Mesenchymal stem cell (in vitro differentiated cells and primary cell): Measurements from ENCODE around the gene TM2D3.

Source experiments
- DNase-seq: peaks from one replicate; pipeline ENCODE4 v3.0.0-alpha.2; 2013
- H2AFZ ChIP-seq: one replicate; pipeline ENCODE4 v1.6.1; 2013; ENCODE audit warnings: low read depth, mild to moderate bottlenecking, control low read depth, inconsistent platforms, low read length, moderate library complexity
- H2AK5ac ChIP-seq: 2 replicates; pipeline ENCODE4 v1.6.1; 2013; ENCODE audit warnings: low read length, moderate library complexity, mild to moderate bottlenecking, inconsistent platforms; ENCODE audit not compliant: severe bottlenecking
- H2BK120ac ChIP-seq: one replicate; pipeline ENCODE4 v1.6.1; 2013; ENCODE audit warnings: low read depth, mild to moderate bottlenecking, inconsistent platforms, low read length, moderate library complexity
- H2BK12ac ChIP-seq, 2 experiments: one replicate each; pipeline ENCODE4 v1.6.1; 2013; ENCODE audit warnings: inconsistent platforms in 2 of 2, low read length in 2 of 2, mild to moderate bottlenecking in 2 of 2, moderate library complexity in 2 of 2, control low read depth in 1 of 2
- H2BK15ac ChIP-seq: one replicate; pipeline ENCODE4 v1.6.1; 2013; ENCODE audit warnings: mild to moderate bottlenecking, low read depth, inconsistent platforms; ENCODE audit not compliant: poor library complexity, severe bottlenecking
- H2BK5ac ChIP-seq: 2 replicates; pipeline ENCODE4 v1.6.1; 2013; ENCODE audit warnings: low read depth, mild to moderate bottlenecking, low read length, control low read depth, inconsistent platforms; ENCODE audit not compliant: poor library complexity, severe bottlenecking
- H3K14ac ChIP-seq, 2 experiments: one replicate each; pipeline ENCODE4 v1.6.1; 2013; ENCODE audit warnings: inconsistent platforms in 2 of 2, low read length in 2 of 2, control low read depth in 1 of 2, mild to moderate bottlenecking in 1 of 2, moderate library complexity in 1 of 2
- H3K18ac ChIP-seq, 2 experiments: one replicate each; pipeline ENCODE4 v1.6.1; 2013; ENCODE audit warnings: inconsistent platforms in 2 of 2, low read length in 2 of 2, control low read depth in 1 of 2, low read depth in 1 of 2, mild to moderate bottlenecking in 1 of 2
- H3K23ac ChIP-seq, 2 experiments: one replicate each; pipeline ENCODE4 v1.6.1; 2013; ENCODE audit warnings: inconsistent platforms in 2 of 2, low read length in 2 of 2, mild to moderate bottlenecking in 2 of 2, moderate library complexity in 2 of 2, control low read depth in 1 of 2
- H3K27ac ChIP-seq: 2 replicates; pipeline ENCODE4 v1.5.1; 2013; ENCODE audit warnings: mild to moderate bottlenecking, moderate library complexity, low read length, control low read depth, inconsistent platforms; ENCODE audit not compliant: poor library complexity, severe bottlenecking
- H3K27me3 ChIP-seq, 2 experiments: 2 replicates each; pipeline versions ENCODE4 v1.6.1 to v1.7.0; 2013; ENCODE audit warnings: low read length in 2 of 2, mild to moderate bottlenecking in 2 of 2, moderate library complexity in 2 of 2, control low read depth in 1 of 2, inconsistent platforms in 1 of 2; ENCODE audit not compliant: control insufficient read depth in 1 of 2, insufficient read depth in 1 of 2
- H3K36me3 ChIP-seq, 2 experiments: 2 replicates each; pipeline versions ENCODE4 v1.6.1 to v1.7.0; 2013; ENCODE audit warnings: low read length in 2 of 2, control low read depth in 1 of 2, inconsistent platforms in 1 of 2, low read depth in 1 of 2, mild to moderate bottlenecking in 1 of 2; ENCODE audit not compliant: insufficient read depth in 2 of 2, control insufficient read depth in 1 of 2
- H3K4ac ChIP-seq, 2 experiments: one replicate each; pipeline ENCODE4 v1.6.1; 2013; ENCODE audit warnings: inconsistent platforms in 2 of 2, low read length in 2 of 2, mild to moderate bottlenecking in 2 of 2, moderate library complexity in 2 of 2, control low read depth in 1 of 2, low read depth in 1 of 2
- H3K4me1 ChIP-seq: 2 replicates; pipeline ENCODE4 v1.6.1; 2013; ENCODE audit warnings: low read depth, low read length, control low read depth; ENCODE audit not compliant: control insufficient read depth, insufficient read depth
- H3K4me2 ChIP-seq: 2 replicates; pipeline ENCODE4 v1.6.1; 2013; ENCODE audit warnings: low read length, mild to moderate bottlenecking, inconsistent platforms; ENCODE audit not compliant: poor library complexity, severe bottlenecking
- H3K4me3 ChIP-seq, 2 experiments: 2 replicates each; pipeline versions ENCODE4 v1.5.1 to v1.7.0; 2013; ENCODE audit warnings: low read length in 2 of 2, mild to moderate bottlenecking in 2 of 2, control low read depth in 1 of 2, low read depth in 1 of 2; ENCODE audit not compliant: insufficient read depth in 1 of 2
- H3K79me1 ChIP-seq: replicated peaks from 2 replicates; pipeline ENCODE4 v1.6.1; 2013; ENCODE audit warnings: mild to moderate bottlenecking, control low read depth, low read length, inconsistent platforms; ENCODE audit not compliant: poor library complexity, severe bottlenecking
- H3K9ac ChIP-seq: 2 replicates; pipeline ENCODE4 v1.7.0; 2013; ENCODE audit warnings: mild to moderate bottlenecking, low read length, moderate library complexity
- H3K9me3 ChIP-seq: 2 replicates; pipeline ENCODE4 v1.7.0; 2013; ENCODE audit warnings: mild to moderate bottlenecking, low read length; ENCODE audit not compliant: control insufficient read depth
- H4K8ac ChIP-seq: one replicate; pipeline ENCODE4 v1.6.1; 2013; ENCODE audit warnings: inconsistent platforms, mild to moderate bottlenecking, low read length, moderate library complexity
- H4K91ac ChIP-seq: one replicate; pipeline ENCODE4 v1.6.1; 2013; ENCODE audit warnings: mild to moderate bottlenecking, low read length, inconsistent platforms
- WGBS: methylation state at CpG from one replicate; pipeline ENCODE4 v1.1.7; 2013; ENCODE audit warnings: mixed read lengths; 5-methylcytosine and 5-hydroxymethylcytosine counted together

The TM2D3 gene

GRCh38 chr15:101652786-101653430 is 727 bp upstream of the TM2D3 start:
- Histone ChIP-seq H2AFZ (peak overlapping the region; percentile 33), H3K18ac (peak overlapping the region; percentile 84 to 98), H4K91ac (peak overlapping the region; percentile 91), H3K36me3 (peaks cover 15 to 36% of the 10 kb centered on the region in 2 experiments), H3K4ac (peak overlapping the region; percentile 81 to 88), H3K9ac (peak overlapping the region; percentile 98), H3K27me3 (no peaks in the 10 kb centered on the region), H2BK15ac (peak overlapping the region; percentile 44), H2BK5ac (no peak overlapping the region), H3K23ac (no peak overlapping the region), H3K27ac (peak overlapping the region; percentile 69), H3K79me1 (peaks cover 4% of the 10 kb centered on the region), H3K4me2 (peak overlapping the region; percentile 83), H3K14ac (peak overlapping the region; percentile 70 to 78), H3K4me3 (peak overlapping the region; percentile 78 to 98), H2BK12ac (no peak overlapping the region), H2BK120ac (no peak overlapping the region), H3K9me3 (no peaks in the 10 kb centered on the region), H3K4me1 (peaks cover 8% of the 10 kb centered on the region), H4K8ac (peak overlapping the region; percentile 98), H2AK5ac (peak overlapping the region; percentile 79)
- DNase-seq: no peak
- WGBS: 59% methylated on average over 41 of the region's 42 CpGs

- peak overlapping the region; percentile 35 to 84 for H3K4ac ChIP-seq
- under 1% methylated on average over 31 of the region's 32 CpGs for WGBS
Measured at GRCh38 chr15:101651554-101652097, 555 bp downstream of the TM2D3 start.

GRCh38 chr15:101650145-101650544 is 2.0 kb downstream of the TM2D3 start:
- Histone ChIP-seq H3K4me1 (peaks cover 10% of the 10 kb centered on the region), H3K4ac (no peak overlapping the region), H3K4me2 (no peak overlapping the region), H2BK15ac (no peak overlapping the region), H4K8ac (no peak overlapping the region), H3K23ac (no peak overlapping the region), H3K27ac (no peak overlapping the region), H3K9ac (peak overlapping the region; percentile 98), H3K14ac (no peak overlapping the region), H2BK5ac (no peak overlapping the region), H2AFZ (no peak overlapping the region), H3K18ac (no peak overlapping the region), H2BK12ac (no peak overlapping the region), H3K79me1 (peaks cover 10% of the 10 kb centered on the region), H3K4me3 (peak overlapping the region in 1 of 2 experiments; percentile 98), H3K27me3 (no peaks in the 10 kb centered on the region), H3K9me3 (no peaks in the 10 kb centered on the region), H3K36me3 (peaks cover 16 to 51% of the 10 kb centered on the region in 2 experiments), H2AK5ac (no peak overlapping the region), H4K91ac (no peak overlapping the region), H2BK120ac (no peak overlapping the region)
- no peak for DNase-seq
- WGBS: 95% methylated on average over 2 of the region's 5 CpGs

More at GRCh38 chr15:101651554-101652097, 555 bp downstream of the TM2D3 start:
- Histone ChIP-seq H3K23ac (peak overlapping the region in 1 of 2 experiments; percentile 63), H2AFZ (peak overlapping the region; percentile 89), H3K9me3 (no peaks in the 10 kb centered on the region), H2AK5ac (no peak overlapping the region), H3K4me3 (peak overlapping the region; percentile 95 to 98), H3K79me1 (peaks cover 7% of the 10 kb centered on the region), H3K4me1 (peaks cover 10% of the 10 kb centered on the region), H2BK5ac (peak overlapping the region; percentile 39), H3K9ac (peak overlapping the region; percentile 98), H3K36me3 (peaks cover 18 to 43% of the 10 kb centered on the region in 2 experiments), H4K91ac (peak overlapping the region; percentile 64), H2BK15ac (peak overlapping the region; percentile 60), H3K18ac (peak overlapping the region; percentile 55 to 84), H2BK12ac (peak overlapping the region in 1 of 2 experiments; percentile 64), H3K27ac (peak overlapping the region; percentile 48), H3K27me3 (no peaks in the 10 kb centered on the region), H3K14ac (peak overlapping the region in 1 of 2 experiments; percentile 88), H2BK120ac (peak overlapping the region; percentile 87), H3K4me2 (peak overlapping the region; percentile 56), H4K8ac (peak overlapping the region; percentile 27)
- DNase-seq: no peak

GRCh38 chr15:101648356-101648755 is 3.8 kb downstream of the TM2D3 start:
- H3K36me3 ChIP-seq: peaks cover 23 to 65% of the 10 kb centered on the region in 2 experiments
- no peak overlapping the region for H3K14ac ChIP-seq
- H3K23ac ChIP-seq: no peak overlapping the region
- peaks cover 19% of the 10 kb centered on the region for H3K79me1 ChIP-seq
- H3K4ac ChIP-seq: no peak overlapping the region
- no peak overlapping the region for H3K18ac ChIP-seq
- WGBS: 95% methylated on average over 6 of the region's 6 CpGs
- H2AFZ ChIP-seq: no peak overlapping the region
- no peak overlapping the region for H2BK12ac ChIP-seq
- DNase-seq: no peak
- no peaks in the 10 kb centered on the region for H3K27me3 ChIP-seq
- H3K4me1 ChIP-seq: peaks cover 10% of the 10 kb centered on the region
- H2AK5ac ChIP-seq: no peak overlapping the region
- no peak overlapping the region for H2BK5ac ChIP-seq
- H3K9ac ChIP-seq: peak overlapping the region; percentile 98
- no peak overlapping the region for H3K27ac ChIP-seq
- H4K8ac ChIP-seq: no peak overlapping the region
- H3K4me2 ChIP-seq: no peak overlapping the region
- no peak overlapping the region for H2BK120ac ChIP-seq
- H2BK15ac ChIP-seq: no peak overlapping the region
- H4K91ac ChIP-seq: no peak overlapping the region
- no peaks in the 10 kb centered on the region for H3K9me3 ChIP-seq
- no peak overlapping the region for H3K4me3 ChIP-seq
